Measurements from ENCODE around the gene DBNDD1.

Gene DBNDD1

GRCh38 chr16:90031931-90032673 is 12.8 kb upstream of the DBNDD1 start:
- DNase-seq (ENCODE audit: low read depth, low spot score): no peak
- POLR2A ChIA-PET: no interaction called here
- no peak for TF ChIP-seq CTCF (IDR thresholded peaks at IDR 0.05; ENCODE audit: insufficient read depth, low read length, missing control alignments)
- CTCF ChIA-PET: interaction anchor here (2.0 kb wide), 1 partner anchor 11 kb away, joined by 11 read pairs; no protein-coding TSS in a partner anchor
- H3K4me3 ChIP-seq (ENCODE audit: low read depth, low read length): no peak overlapping the region

- CTCF ChIA-PET: interaction anchor here (2.0 kb wide), 1 partner anchor 10 kb away, joined by 11 read pairs; no protein-coding TSS in a partner anchor
- DNase-seq (ENCODE audit: low read depth, low spot score): no peak
- no peak for TF ChIP-seq CTCF (IDR thresholded peaks at IDR 0.05; ENCODE audit: insufficient read depth, low read length, missing control alignments)
- POLR2A ChIA-PET: no interaction called here
- H3K4me3 ChIP-seq (ENCODE audit: low read depth, low read length): no peak overlapping the region
These were observed 12.1 kb upstream of the DBNDD1 start for GRCh38 chr16:90031186-90031930.

GRCh38 chr16:90028985-90029384 is 9.7 kb upstream of the DBNDD1 start:
- TF ChIP-seq CTCF (IDR thresholded peaks at IDR 0.05; ENCODE audit: insufficient read depth, low read length, missing control alignments): no peak
- CTCF ChIA-PET: interaction anchor here (1.3 kb wide), 1 partner anchor 8 kb away, joined by 7 read pairs; no protein-coding TSS in a partner anchor
- H3K4me3 ChIP-seq (ENCODE audit: low read depth, low read length): no peak overlapping the region
- DNase-seq (ENCODE audit: low read depth, low spot score): no peak
- POLR2A ChIA-PET: no interaction called here

GRCh38 chr16:90027611-90028010 is 8.4 kb upstream of the DBNDD1 start:
- no peak for TF ChIP-seq CTCF (IDR thresholded peaks at IDR 0.05; ENCODE audit: insufficient read depth, low read length, missing control alignments)
- H3K4me3 ChIP-seq (ENCODE audit: low read depth, low read length): no peak overlapping the region
- POLR2A ChIA-PET: no interaction called here
- DNase-seq (ENCODE audit: low read depth, low spot score): no peak
- CTCF ChIA-PET: no interaction called here

GRCh38 chr16:90026135-90026534 is 6.9 kb upstream of the DBNDD1 start:
- no peak for TF ChIP-seq CTCF (IDR thresholded peaks at IDR 0.05; ENCODE audit: insufficient read depth, low read length, missing control alignments)
- CTCF ChIA-PET: no interaction called here
- DNase-seq (ENCODE audit: low read depth, low spot score): no peak
- POLR2A ChIA-PET: no interaction called here
- no peak overlapping the region for H3K4me3 ChIP-seq (ENCODE audit: low read depth, low read length)

GRCh38 chr16:90023078-90023447 is 3.8 kb upstream of the DBNDD1 start:
- no peak for TF ChIP-seq CTCF (IDR thresholded peaks at IDR 0.05; ENCODE audit: insufficient read depth, low read length, missing control alignments)
- H3K4me3 ChIP-seq (ENCODE audit: low read depth, low read length): peak overlapping the region; percentile 76
- POLR2A ChIA-PET: interaction anchor here (0.8 kb wide), 1 partner anchor 101 kb away, joined by 3 read pairs; no protein-coding TSS in a partner anchor
- CTCF ChIA-PET: interaction anchor here (1.6 to 3.3 kb wide), 2 partner anchors 8 to 41 kb away, joined by 3 to 11 read pairs; no protein-coding TSS in a partner anchor
- no peak for DNase-seq (ENCODE audit: low read depth, low spot score)
